HepG2 (cell line): ENCODE data around the gene NUDT22. TPM values are rescaled to one million over a fixed set of nuclear protein-coding genes. Genes with fewer than 3 reads are reported as not detected.
A peak's percentile ranks its signal among the peaks of the same experiment; 100 is the strongest.

ENCODE experiments used
- AGO1 ChIP-seq: fragments of 200-400 bp; formaldehyde crosslinking; IDR thresholded peaks from 2 replicates; pipeline ENCODE4 v1.6.1; 2017; ENCODE audit warnings: mild to moderate bottlenecking, low read depth, low read length, moderate library complexity; ENCODE audit not compliant: poor library complexity, severe bottlenecking
- ARID3A ChIP-seq: IDR thresholded peaks from 2 replicates; pipeline ENCODE4 v1.6.1; 2012; ENCODE audit warnings: low read depth, low read length, improper control_type of control experiment
- ATF3 ChIP-seq: sonication (generic); formaldehyde crosslinking; IDR thresholded peaks from 2 replicates; pipeline ENCODE4 v1.4.0; 2020; ENCODE audit warnings: missing genetic modification reagents
- BATF2 ChIP-seq: sonication (generic); formaldehyde crosslinking; IDR thresholded peaks from 2 replicates; pipeline ENCODE4 v1.8.0; 2022; ENCODE audit warnings: mild to moderate bottlenecking, missing genetic modification reagents, moderate library complexity
- E2F2 ChIP-seq: sonication (generic); formaldehyde crosslinking; IDR thresholded peaks from 2 replicates; pipeline ENCODE4 v1.4.0; 2020; ENCODE audit warnings: missing genetic modification reagents, borderline replicate concordance
- FIP1L1 ChIP-seq: fragments of 200-400 bp; formaldehyde crosslinking; IDR thresholded peaks from 2 replicates; pipeline ENCODE4 v1.6.1; 2018; ENCODE audit warnings: low read depth, mild to moderate bottlenecking, low read length, moderate library complexity, borderline replicate concordance; ENCODE audit not compliant: insufficient read depth
- FOXO4 ChIP-seq: sonication (generic); formaldehyde crosslinking; conservative IDR thresholded peaks from 2 replicates; pipeline ENCODE4 v1.8.1; 2023; ENCODE audit warnings: missing genetic modification reagents
- HNRNPUL1 ChIP-seq: fragments of 200-400 bp; formaldehyde crosslinking; IDR thresholded peaks from 2 replicates; pipeline ENCODE4 v1.6.1; 2017; ENCODE audit warnings: low read depth, mild to moderate bottlenecking, low read length, moderate library complexity
- KDM1A ChIP-seq: IDR thresholded peaks from 2 replicates; pipeline ENCODE4 v1.6.1; 2016; ENCODE audit warnings: missing compliant biosample characterization
- LRRFIP1 ChIP-seq: sonication (generic); formaldehyde crosslinking; conservative IDR thresholded peaks from 2 replicates; pipeline ENCODE4 v1.4.0; 2020; ENCODE audit warnings: missing genetic modification reagents
- RXRB ChIP-seq: IDR thresholded peaks from 2 replicates; pipeline ENCODE4 v1.6.1; 2016; ENCODE audit warnings: borderline replicate concordance, missing genetic modification reagents, missing compliant biosample characterization
- STAT5B ChIP-seq: sonication (generic); formaldehyde crosslinking; IDR thresholded peaks from 2 replicates; pipeline ENCODE4 v1.4.0; 2020; ENCODE audit warnings: missing genetic modification reagents
- SUZ12 ChIP-seq: fragments of 150-350 bp; IDR thresholded peaks from 2 replicates; pipeline ENCODE4 v1.6.1; 2014; ENCODE audit warnings: low read depth, low read length
- THYN1 ChIP-seq: sonication (generic); formaldehyde crosslinking; IDR thresholded peaks from 2 replicates; pipeline ENCODE4 v1.8.1; 2023; ENCODE audit warnings: low read depth, mild to moderate bottlenecking, moderate library complexity, missing genetic modification reagents, borderline replicate concordance
- ZBTB8A ChIP-seq: sonication (generic); formaldehyde crosslinking; IDR thresholded peaks from 2 replicates; pipeline ENCODE4 v1.4.0; 2020; ENCODE audit warnings: mild to moderate bottlenecking, low read depth, missing genetic modification reagents, borderline replicate concordance
- ZKSCAN1 ChIP-seq: fragments of 150-350 bp; IDR thresholded peaks from 2 replicates; pipeline ENCODE4 v1.6.1; 2014; ENCODE audit warnings: low read length
- ZKSCAN8 ChIP-seq: IDR thresholded peaks from 2 replicates; pipeline ENCODE4 v1.6.1; 2016; ENCODE audit warnings: borderline replicate concordance, missing genetic modification reagents, missing compliant biosample characterization
- ZNF296 ChIP-seq: sonication (generic); formaldehyde crosslinking; conservative IDR thresholded peaks from 2 replicates; pipeline ENCODE4 v1.5.0; 2020; ENCODE audit warnings: mild to moderate bottlenecking, missing genetic modification reagents
- ZNF414 ChIP-seq: sonication (generic); formaldehyde crosslinking; IDR thresholded peaks from 2 replicates; pipeline ENCODE4 v1.5.0; 2020; ENCODE audit warnings: missing genetic modification reagents
- ZNF432 ChIP-seq: sonication (generic); formaldehyde crosslinking; IDR thresholded peaks from 2 replicates; pipeline ENCODE4 v1.5.0; 2020; ENCODE audit warnings: missing genetic modification reagents, mild to moderate bottlenecking, borderline replicate concordance
- polyA plus RNA-seq, 8 experiments: library from polyadenylated mRNA; depleted of rRNA in 3 of 8; stranded (reverse) in 7 of 8; unstranded in 1 of 8; fragments of >200 nt; fragmentation: Illumina TruSeq in 4 of 8; extraction: Trizol in 4 of 8; gene quantifications; 2 replicates each; pipeline versions ENCODE4 v1.2.1 to v1.2.3, GENCODE V29; 2011 to 2016; ENCODE audit warnings: low read depth in 4 of 8, missing spikeins in 1 of 8, mixed read lengths in 1 of 8; ENCODE audit not compliant: insufficient read depth in 1 of 8
- total RNA-seq, 5 experiments: library from RNA; depleted of rRNA; stranded (reverse); fragments of >200 nt; fragmentation: Illumina TruSeq; extraction: Trizol; gene quantifications; 2 replicates each; pipeline ENCODE4 v1.2.3, GENCODE V29; 2016; ENCODE audit warnings: low read depth in 1 of 5

NUDT22 gene
- total and polyA plus RNA-seq, 2 of the 13 experiments (the other 11 are each of a cell fraction or from before 2014, with no cell fraction given): 33.5 to 39.8 TPM

GRCh38 chr11:64218628-64219353 lies 7.3 kb upstream of the NUDT22 start (continued):
- TF ChIP-seq LRRFIP1 (CRISPR knock-in tag) (no peak), SUZ12 (no peak), BATF2 (CRISPR knock-in tag) (no peak), RXRB (peak; percentile 15; the same call in 1 of the 2 replicates), KDM1A (CRISPR knock-in tag) (no peak), FOXO4 (CRISPR knock-in tag) (no peak), ZNF414 (CRISPR knock-in tag) (no peak), ZNF296 (CRISPR knock-in tag) (no peak), ARID3A (peak; percentile 46; the same call in 1 of the 2 replicates), HNRNPUL1 (no peak), ZNF432 (CRISPR knock-in tag) (no peak), THYN1 (CRISPR knock-in tag) (no peak), ZBTB8A (no peak), ATF3 (no peak), ZKSCAN1 (no peak), ZKSCAN8 (CRISPR knock-in tag) (no peak), E2F2 (CRISPR knock-in tag) (no peak), AGO1 (no peak), FIP1L1 (no peak), STAT5B (CRISPR knock-in tag) (no peak)
